Measurements from ENCODE around the gene SH2D5.
A peak's percentile ranks its signal among the peaks of the same experiment; 100 is the strongest.
"Not testable (repeated sequence)": the region's sequence is repeated elsewhere in the genome, so short reads cannot be mapped to it uniquely, and the experiment has no call there.

The SH2D5 gene

DNA sequence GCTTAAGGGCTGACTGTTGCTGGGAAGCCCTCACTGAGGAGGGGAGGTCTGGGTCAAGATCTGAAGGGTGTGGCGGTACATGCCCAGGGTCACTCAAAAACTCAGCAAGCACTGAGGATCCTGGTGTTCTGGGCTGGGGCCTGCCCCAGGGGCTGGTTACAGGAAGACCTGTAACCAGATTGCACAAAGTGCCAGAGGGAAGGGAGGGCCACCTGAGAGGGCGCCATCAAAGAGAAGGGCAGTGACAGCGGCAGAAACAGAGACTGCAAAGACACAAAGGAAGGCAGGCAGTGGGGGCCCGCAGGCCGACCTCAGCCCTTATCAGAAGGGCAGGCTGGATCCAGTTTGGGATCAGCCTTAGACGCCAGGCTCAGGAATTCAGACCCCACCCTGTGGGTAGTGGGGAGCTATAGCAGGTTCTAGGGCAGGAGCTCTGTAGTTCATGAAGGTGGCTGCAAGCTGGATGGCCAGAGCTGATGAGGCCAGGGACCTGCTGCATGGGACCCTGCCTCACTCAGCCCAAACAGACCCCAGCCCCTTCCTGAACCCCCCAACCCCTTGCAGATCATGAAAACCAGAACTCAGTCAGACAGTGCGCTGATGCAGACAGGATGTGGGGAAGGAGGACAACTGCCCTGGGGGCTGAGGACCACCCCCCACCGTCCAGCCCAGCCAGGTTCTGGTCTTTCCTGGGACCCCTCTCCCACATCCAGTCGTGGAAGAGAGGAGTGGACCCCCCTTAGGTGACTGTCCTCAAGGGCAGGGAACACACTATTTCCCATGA lies 3.9 kb downstream of the SH2D5 start:
- DNase-seq (ENCODE audit: low read depth in 2 of 3, low spot score in 1 of 3), result no peak

DNA sequence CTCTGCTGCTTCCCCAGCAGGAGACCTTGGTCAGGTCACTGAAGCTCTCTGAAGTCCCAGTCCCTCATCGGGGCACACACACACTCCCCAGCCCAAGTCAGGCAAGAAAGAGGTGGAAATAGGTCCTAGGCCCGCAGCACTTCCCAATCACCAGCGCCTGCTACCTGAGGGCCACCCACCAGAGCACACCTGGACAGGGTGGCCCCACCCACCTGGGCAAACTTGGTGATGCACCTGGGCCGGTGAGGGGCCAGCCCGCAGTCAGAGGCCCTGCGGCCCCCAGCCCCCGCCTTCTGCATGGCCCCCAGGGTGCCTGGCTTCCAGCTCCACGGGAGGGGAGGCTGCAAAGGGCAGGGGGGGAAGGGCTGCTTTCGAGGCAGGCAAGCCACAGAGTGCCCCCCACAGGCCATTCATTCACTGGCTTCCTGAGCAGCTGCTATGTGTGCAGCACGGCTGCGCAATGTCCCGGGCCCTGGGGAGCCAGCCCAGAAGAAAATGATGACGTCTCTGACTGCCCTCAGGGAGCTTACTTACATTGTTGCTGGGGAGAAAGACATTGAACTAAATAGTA lies 4.7 kb downstream of the SH2D5 start:
- DNase-seq (ENCODE audit: low read depth in 2 of 3, low spot score in 1 of 3), result no peak

DNA sequence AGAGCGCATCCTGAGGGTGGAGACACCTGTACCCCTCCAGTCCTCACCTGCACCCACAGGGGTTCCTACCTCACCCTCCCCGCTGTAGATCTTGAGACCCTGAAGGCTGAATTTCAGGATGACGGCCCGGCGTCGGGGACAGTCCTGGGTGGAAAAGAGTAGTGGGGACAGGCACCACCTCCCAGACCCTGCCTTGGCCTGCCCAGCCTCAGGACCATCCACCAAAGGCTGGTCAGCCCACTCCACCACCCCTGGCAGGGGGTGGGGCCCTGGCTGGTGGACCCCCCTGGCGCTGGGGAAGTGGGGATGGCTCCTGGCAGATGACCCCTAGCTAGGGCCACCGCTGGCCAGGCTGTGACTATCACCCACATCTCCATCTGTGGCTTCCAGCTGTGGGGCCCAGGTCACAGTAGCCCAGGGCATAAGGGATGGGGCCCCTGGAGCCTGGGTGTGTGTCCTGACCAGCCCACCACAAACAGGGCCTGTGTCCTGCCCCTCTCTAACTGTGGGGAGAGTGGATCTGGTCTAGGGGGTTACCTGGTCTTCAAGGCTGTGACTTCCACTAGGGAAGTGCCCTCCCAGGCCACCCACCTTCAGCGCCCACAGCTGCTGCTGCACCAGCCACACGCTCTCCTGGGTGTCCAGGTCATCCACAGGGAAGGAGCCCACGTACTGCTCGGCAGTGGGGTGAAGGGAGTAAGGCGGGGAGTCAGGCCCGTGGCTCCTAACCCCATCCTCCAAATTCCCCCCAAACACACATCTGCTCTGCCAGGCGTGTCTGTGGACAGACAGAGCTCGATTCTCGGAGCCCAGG lies 5.4 kb downstream of the SH2D5 start:
- no peak for DNase-seq (ENCODE audit: low read depth in 2 of 3, low spot score in 1 of 3)

DNA sequence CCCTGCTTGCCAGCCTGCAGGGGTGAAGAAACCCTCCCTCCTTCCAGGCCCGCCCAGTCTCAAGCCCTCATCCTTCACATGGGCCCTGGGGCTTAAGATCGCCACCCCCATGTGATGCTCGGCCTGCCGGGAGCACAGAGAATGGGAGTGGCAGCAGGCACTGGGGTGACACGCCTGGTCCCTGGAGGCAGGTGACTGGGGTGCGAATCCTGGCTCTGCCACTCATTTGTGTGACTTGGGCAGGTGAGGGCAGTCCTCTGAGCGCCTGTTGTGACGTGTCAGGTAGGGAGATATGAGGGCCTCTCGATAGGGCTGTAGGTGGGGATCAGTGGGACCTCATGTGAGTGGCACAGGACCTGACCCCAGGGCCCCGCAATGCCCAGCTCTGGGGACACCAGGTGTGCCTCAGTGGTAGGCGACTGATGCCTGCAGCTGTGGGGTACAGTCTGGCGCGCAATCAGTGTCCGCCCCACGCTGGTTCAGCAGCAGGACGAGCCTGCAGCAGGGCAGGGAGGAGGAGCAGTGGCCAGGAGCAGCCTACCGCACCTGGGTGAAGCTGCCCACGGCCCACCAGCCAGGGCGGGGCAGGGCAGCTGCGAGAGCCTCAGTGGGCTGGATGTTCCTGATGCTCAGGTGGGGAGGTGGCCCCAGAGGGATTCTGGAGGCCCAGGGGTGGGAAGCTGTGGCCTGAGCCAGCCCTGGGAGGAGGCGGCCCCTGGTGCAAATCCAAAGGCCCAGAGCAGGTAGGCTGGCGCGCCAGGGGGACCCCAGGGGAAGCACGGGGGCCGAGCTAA lies 6.2 kb downstream of the SH2D5 start:
- DNase-seq (ENCODE audit: low read depth in 2 of 3, low spot score in 1 of 3), result no peak

DNA sequence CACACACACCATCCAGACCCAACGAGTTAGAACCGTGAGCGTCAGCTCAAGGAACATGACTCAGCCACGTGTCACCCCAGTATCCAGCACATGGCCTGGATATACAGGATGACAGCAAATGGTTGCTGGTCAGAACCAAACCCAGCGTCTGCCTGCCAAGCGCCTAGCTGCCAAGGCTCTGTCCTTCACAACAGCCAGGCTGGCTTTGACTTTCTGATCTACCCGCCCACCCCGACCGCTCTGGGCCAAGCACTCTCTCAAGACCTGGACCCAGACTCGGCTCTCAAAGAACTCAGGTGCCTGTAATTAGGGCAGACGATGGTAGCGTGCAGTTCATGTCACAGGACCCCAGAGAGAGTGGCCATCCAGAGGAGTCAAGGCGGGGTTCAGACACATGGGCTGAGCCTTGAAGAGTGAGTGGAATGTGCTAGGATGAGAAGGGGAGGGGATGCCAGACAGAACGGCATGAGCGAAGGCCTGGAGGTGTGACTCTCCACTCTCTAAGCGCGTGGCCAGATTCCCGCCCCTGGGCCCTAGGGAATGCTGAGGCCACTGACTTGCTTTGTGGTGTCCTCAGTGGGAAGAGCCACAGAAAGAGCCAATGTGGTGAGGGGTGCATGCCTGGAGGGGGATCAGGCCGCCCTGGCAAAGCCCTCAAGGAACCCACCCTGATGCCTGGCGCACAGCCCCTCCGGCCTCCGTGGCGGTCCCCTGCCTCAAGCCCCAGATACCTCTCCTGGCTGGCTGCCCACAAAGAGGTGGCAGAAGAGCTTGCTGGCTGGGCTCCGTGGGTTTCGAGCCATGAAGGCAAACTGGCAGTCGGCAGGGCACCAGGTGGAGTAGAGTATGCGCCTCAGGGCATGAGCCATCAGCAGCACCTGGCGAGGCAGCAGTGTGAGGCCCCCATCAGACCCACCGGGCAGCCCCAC lies 7.0 kb downstream of the SH2D5 start:
- DNase-seq (ENCODE audit: low read depth in 2 of 3, low spot score in 1 of 3), result no peak

DNA sequence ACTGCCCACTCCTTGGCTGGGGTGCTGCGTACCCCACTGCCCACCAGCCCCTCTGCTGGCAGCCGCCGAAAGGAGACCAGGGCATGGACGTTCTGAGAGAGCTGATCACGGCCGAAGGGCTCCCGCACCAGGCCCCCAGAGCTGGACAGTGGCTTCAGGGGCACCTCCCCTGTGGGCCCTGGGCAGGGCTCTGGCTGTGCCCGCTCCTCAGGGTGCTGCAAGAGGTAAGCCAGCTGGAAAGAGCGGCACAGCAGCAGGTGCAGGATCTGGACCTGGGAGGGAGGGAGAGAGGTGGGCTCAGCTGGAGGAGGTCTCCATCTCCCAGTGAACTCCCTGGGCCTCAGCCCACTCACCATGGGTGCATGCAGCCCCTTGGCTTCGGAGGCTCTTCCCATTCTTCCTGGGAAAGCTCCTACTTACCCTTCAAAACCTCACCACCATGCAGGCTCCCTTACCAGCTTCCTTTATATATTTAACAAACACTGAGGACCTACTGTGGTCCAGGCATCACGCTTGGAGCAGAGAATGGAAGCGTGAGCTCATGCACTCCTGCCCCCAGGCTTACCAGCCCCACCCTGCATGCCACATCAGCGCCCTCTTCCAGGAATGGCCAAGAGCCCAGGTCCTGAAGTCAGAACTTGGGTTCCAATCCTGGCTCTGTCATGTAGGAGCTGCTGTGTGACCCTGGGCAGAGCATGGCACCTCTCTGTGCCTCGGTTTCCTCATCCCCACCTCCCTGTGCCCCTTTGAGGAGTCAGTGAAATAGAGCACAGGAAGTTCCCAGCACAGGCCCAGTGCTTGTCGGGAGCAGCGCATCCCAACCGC lies 7.9 kb downstream of the SH2D5 start:
- no peak for DNase-seq (ENCODE audit: low read depth in 2 of 3, low spot score in 1 of 3)

DNA sequence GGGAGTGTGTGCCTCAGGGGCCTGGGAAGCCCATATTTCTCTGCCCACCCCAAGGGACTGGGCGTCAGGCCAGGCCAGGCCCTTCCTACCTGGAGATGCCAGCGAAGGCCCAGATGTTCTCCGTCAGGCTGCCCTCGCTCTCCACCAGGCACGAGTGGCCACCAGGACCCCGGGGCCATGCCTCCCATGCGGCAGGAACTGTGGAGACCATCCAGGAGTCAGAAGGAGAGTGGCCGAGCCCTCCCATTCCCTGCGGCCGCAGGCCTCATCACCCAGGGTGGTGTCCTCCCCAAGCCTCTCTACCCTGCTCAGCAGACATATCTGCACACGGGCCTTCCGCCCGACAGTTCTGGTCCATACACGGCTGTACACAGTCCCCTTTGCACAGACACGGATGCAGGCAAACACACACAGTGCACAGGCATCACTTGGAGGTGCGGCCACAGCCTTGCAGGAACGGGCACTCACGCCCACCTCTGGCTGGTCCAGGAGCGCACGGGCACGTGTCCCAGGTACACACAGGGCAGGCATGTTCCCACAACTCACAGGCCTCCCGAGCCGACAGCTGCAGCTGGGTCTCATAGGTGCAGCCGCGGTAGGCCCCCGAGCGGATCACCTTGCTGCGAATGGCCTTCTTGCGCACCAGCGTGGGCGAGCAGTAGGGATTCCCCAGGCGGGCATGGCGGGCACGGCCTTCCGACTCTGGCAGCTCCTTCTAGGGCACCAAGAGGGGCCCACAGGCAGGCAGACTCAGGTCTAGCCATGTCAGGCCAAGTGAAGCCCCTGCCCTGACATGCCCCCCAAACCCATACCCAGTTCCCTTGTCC lies 8.8 kb downstream of the SH2D5 start:
- no peak for DNase-seq (ENCODE audit: low read depth in 2 of 3, low spot score in 1 of 3)

DNA sequence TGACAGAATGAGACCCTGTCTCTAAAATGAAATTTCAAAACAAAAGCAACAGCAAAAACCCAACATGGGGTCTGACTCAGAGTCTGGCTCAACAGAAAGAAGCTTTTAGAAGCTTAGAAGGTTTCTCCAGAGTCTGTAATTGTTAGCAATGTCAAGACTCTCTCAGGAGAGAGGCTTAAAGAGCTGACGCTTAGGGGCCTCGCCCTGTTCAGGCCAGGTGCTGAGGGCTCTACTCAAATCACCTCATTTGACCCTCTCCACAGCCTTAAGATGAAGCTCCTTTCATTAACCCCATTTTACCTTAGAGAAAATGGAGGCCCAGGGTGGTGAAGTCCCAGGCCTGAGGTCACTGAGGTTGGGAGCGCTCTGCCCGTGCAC lies 9.4 kb downstream of the SH2D5 start:
- DNase-seq (ENCODE audit: low read depth in 2 of 3, low spot score in 1 of 3), result no peak

DNA sequence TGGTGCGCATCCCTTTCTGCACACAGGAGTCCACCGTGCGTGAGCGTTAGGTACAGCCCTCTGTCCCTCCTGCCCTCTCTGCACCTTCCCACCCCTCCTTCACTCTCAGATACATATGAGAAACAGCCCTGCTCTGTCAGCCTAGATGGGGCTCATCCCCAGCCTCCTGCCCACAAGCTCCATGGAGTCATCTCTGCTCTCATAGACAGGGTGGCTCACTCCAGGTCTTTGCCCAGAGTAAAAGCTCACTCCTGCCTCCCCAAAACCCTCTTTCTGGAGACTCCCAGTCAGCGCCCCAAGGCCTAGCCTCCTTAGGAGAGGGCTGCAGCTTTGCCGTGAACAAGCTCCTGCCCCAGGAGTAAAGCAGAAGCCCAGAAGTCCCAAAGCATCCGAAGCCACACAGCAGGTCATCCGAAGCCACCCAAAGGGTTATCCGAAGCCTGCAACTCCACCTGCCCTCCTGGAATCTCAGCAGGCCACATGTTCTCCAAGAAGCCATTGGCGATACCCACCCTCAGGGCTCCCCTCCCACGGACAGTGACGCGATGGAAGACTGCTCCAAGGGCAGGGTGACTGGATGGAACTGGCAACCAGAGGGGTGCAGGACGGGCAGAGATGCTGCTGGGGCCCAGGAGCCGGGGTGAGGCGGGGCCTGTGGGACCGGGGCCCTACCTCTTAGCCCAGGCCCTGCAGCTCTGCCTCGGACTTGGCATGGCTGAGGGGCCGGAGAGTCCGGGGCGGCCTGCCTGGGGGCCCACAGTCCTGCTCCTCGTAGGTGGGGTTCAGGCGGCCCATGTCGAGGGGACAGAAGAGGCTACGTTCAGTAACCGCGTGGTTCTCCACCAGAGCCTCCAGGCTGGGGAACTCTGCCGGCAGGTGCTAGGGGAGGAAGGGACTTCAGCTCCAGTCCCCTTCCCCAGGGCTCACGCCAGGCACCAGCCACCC lies 11.1 kb downstream of the SH2D5 start:
- DNase-seq (ENCODE audit: low read depth in 2 of 3, low spot score in 1 of 3), result no peak

DNA sequence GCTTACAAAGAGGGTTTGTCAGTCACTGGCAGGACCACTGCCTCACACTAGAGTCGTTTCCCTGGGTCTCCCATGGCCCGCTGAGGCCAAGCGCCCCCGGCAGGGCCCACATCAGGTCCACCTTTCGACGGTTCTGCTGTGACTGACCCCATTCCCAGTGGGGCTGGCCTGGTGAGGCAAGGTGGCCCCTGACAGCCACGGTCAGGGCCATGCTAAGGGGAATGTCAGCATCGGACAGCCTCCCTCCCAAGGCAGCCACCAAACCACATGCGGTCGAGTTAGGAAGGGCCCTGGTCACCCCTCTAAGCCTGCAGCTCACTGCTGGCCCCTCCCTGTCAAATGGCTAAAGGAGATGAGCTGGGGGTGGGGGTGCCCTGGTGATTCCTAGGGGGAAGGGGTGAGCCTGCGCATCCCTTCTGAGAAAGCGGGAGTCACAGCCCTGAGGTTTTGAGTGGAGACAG lies 11.8 kb downstream of the SH2D5 start:
- DNase-seq (ENCODE audit: low read depth in 2 of 3, low spot score in 1 of 3), result no peak

DNA sequence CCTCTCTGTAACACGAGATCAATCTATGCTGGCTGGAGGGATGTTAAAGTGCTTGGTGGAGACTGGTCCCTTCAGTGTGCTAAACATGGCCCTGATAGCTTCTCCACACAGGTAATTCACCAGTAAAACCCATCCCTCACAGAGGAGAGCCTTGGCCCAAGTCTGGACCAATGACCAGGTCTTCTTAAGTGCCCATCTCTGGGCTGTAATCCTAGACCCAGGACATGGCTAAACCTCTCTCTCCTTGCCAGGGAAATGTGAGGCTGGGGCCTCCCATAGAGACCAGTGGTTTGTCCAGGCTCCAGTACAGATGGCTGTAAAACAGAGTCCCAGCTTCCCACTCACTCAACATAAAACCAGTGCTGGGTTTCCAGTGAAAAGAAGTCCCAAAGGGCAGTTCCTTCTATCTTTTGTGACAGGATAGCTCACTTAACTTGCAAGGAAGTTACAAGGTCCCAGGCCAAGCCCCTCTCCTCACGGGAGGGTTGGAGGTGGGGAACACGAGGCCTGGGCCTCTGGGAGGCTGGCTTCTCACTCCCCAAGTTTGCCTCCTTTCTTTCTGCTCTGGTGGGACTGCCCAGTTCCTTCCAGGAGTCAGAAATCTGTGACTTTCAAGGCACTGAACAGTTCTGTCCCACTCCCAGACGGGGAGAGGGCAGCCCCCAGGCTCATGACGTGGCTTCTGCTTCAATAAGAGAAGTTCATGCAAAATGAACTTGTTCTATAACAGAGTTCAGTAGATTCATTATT lies 12.5 kb downstream of the SH2D5 start:
- no peak for DNase-seq (ENCODE audit: low read depth in 2 of 3, low spot score in 1 of 3)

DNA sequence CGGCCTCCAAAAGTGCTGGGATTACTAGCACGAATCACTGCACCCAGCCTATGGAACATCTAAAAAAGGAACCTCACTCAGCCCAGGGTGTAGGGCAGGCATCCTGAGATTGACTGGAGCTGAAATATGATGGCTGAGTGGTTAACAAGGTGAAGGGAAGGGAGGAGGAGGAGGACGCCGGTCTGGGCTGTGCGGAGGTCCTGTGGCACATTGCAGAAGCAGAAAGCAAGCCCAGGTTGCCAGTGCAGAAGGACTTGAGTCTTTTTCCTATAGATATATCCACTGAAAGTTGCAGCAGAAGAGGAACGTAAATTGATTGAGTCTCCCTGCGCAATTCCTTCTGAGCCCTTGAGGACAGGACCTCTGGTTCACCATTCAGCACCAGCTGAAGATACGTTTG lies 13.2 kb downstream of the SH2D5 start:
- DNase-seq (ENCODE audit: low read depth in 2 of 3, low spot score in 1 of 3), result no peak

DNA sequence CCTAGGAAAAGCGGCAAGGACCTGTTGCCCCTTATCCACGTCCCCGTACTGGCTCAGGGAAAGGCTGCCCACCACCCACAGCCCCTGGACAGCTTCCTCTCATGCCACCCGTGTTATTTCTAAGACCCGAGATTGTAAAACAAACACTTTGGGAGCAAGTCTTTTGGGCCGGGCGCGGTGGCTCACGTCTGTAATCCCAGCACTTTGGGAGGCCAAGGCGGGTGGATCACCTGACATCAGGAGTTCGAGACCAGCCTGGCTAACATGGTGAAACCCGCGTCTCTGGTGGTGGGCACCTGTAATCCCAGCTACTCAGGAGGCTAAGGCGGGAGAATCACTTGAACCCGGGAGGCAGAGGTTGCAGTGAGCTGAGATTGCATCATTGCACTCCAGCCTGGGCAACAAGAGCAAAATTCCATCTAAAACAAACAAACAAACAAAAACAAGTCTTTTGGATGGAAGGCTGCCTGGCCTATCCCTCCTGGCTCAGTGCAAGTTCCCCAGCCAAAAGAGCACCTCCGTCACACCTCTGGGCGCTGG lies 14.1 kb downstream of the SH2D5 start:
- not testable (repeated sequence) for DNase-seq (ENCODE audit: low read depth in 2 of 3, low spot score in 1 of 3)

DNA sequence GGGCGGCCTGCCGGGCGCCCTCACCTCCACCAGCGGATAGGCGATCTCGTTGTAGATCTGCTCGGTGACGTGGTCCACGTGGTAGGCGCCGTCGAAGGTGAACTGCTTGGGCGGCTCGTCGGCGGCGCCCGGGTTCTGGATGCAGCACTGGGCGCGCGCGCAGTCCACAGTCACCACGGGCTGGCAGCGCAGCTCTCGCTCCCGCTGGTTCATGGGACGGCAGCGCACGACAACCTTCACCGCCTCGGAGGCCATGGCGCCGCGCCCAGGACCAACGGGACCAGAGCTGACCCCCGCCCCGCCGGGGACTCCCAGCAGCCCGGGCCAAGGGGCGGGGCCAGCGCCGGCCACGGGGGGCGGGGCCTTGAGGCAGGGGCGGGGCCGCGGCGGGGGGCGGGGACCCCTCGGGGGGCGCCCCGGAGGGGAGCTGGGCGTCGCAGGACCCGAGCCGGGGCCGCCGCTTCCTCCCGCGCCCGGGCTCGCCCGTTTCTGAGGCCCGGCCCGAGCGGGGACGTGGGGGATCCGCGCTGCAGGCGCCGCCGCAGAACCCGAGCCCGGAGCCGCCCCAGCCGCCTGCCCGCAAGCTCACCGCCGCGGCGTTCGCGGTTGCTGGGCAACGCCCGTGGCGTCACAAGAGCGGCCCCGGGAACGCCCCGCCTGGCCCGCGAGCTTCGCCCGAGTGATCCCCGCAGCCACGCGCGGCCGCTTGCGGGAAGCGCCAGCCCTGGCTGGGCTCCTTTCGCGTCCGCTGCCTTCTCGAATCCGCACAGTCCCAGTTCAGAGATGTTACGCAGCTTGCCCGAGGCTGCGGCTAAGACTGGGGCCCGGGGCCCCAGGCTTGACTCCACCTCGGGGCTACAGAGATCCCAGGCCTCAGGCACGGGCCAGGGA lies 14.8 kb downstream of the SH2D5 start, which contains the start of gene KIF17:
Gene KIF17 (minus strand): TSS at position 556 of the 891 bp plus-strand sequence. CDS start 301 bp downstream, at position 255.
- peak in 2 of 3 donors; percentile 19 to 49 for DNase-seq (ENCODE audit: low read depth in 2 of 3, low spot score in 1 of 3)

DNA sequence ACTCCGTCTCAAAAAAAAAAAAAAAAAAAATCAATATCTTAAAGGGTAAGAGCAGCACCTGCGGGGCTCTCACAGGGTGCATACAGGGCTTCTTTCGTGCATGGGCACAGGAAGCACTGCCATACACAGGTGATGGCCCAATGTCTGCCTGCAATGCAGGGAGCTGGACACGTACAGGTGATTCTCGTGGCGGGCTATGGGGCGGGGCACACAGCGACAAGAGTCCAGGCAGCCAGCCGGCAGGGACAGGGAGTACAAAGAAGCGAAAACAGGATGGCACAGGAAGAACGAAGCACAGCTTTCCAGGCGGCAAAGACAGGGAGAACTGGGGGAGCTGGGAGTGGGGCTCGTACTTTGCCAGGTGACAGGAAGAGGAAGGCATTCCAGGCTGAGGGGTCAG lies 16.3 kb downstream of the SH2D5 start:
- DNase-seq (ENCODE audit: low read depth in 2 of 3, low spot score in 1 of 3), result no peak
